A673 (cell line): ENCODE results near the gene OXNAD1.

ENCODE experiments used
- CTCF ChIP-seq: fragments of 300-800, 200-600 bp; sonication (generic); conservative IDR thresholded peaks from 2 replicates; pipeline ENCODE4 v1.5.1; 2017; ENCODE audit warnings: low read depth, mild to moderate bottlenecking, antibody characterized with exemption, low read length, moderate library complexity, mixed read lengths
- EZH2 ChIP-seq: fragments of 200-600 bp; sonication (generic); IDR thresholded peaks from 2 replicates; pipeline ENCODE4 v1.6.1; 2017; ENCODE audit warnings: borderline replicate concordance, low read depth, mild to moderate bottlenecking, mixed read lengths, antibody characterized with exemption, low read length; ENCODE audit not compliant: poor library complexity, severe bottlenecking

- TF ChIP-seq CTCF: peak; percentile 97
- TF ChIP-seq EZH2: no peak
Observed at GRCh38 chr3:16247282-16248061, 17.5 kb upstream of the OXNAD1 start.
